HL-60 (cell line): Measurements from ENCODE around the gene EPS8.

ENCODE experiments used
- GABPA ChIP-seq: IDR thresholded peaks from 2 replicates; pipeline ENCODE4 v1.6.1; 2012; ENCODE audit warnings: low read depth
- POLR2AphosphoS5 ChIP-seq: IDR thresholded peaks from 2 replicates; pipeline ENCODE4 v1.6.1; 2012; ENCODE audit warnings: low read depth
- TF ChIP-seq, protein P1 (sequence below): IDR thresholded peaks from one replicate; pipeline ENCODE4 v1.5.1; 2011; ENCODE audit warnings: low read length, control low read depth, inconsistent platforms; ENCODE audit not compliant: insufficient read depth
- TF ChIP-seq, protein P2 (sequence below): IDR thresholded peaks from 2 replicates; pipeline ENCODE4 v1.6.1; 2012; ENCODE audit warnings: low read depth; ENCODE audit not compliant: insufficient replicate concordance

- TF ChIP-seq, protein P1, sequence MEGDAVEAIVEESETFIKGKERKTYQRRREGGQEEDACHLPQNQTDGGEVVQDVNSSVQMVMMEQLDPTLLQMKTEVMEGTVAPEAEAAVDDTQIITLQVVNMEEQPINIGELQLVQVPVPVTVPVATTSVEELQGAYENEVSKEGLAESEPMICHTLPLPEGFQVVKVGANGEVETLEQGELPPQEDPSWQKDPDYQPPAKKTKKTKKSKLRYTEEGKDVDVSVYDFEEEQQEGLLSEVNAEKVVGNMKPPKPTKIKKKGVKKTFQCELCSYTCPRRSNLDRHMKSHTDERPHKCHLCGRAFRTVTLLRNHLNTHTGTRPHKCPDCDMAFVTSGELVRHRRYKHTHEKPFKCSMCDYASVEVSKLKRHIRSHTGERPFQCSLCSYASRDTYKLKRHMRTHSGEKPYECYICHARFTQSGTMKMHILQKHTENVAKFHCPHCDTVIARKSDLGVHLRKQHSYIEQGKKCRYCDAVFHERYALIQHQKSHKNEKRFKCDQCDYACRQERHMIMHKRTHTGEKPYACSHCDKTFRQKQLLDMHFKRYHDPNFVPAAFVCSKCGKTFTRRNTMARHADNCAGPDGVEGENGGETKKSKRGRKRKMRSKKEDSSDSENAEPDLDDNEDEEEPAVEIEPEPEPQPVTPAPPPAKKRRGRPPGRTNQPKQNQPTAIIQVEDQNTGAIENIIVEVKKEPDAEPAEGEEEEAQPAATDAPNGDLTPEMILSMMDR, result no peak
- TF ChIP-seq POLR2AphosphoS5, result no peak
- TF ChIP-seq, protein P2, sequence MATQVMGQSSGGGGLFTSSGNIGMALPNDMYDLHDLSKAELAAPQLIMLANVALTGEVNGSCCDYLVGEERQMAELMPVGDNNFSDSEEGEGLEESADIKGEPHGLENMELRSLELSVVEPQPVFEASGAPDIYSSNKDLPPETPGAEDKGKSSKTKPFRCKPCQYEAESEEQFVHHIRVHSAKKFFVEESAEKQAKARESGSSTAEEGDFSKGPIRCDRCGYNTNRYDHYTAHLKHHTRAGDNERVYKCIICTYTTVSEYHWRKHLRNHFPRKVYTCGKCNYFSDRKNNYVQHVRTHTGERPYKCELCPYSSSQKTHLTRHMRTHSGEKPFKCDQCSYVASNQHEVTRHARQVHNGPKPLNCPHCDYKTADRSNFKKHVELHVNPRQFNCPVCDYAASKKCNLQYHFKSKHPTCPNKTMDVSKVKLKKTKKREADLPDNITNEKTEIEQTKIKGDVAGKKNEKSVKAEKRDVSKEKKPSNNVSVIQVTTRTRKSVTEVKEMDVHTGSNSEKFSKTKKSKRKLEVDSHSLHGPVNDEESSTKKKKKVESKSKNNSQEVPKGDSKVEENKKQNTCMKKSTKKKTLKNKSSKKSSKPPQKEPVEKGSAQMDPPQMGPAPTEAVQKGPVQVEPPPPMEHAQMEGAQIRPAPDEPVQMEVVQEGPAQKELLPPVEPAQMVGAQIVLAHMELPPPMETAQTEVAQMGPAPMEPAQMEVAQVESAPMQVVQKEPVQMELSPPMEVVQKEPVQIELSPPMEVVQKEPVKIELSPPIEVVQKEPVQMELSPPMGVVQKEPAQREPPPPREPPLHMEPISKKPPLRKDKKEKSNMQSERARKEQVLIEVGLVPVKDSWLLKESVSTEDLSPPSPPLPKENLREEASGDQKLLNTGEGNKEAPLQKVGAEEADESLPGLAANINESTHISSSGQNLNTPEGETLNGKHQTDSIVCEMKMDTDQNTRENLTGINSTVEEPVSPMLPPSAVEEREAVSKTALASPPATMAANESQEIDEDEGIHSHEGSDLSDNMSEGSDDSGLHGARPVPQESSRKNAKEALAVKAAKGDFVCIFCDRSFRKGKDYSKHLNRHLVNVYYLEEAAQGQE, result no peak
- no peak for TF ChIP-seq GABPA
Observed at GRCh38 chr12:15698377-15698871, 90.8 kb downstream of the EPS8 start.
